GM21576 (cell line): ENCODE data around the gene TCF4.
"Not testable (repeated sequence)": the region's sequence is repeated elsewhere in the genome, so short reads cannot be mapped to it uniquely, and the experiment has no call there.

Source experiments
- ATAC-seq: cut with Tn5 transposase; IDR thresholded peaks from one replicate; pipeline ENCODE4 v1.9.1; 2021; ENCODE audit warnings: mild to moderate bottlenecking, moderate library complexity; ENCODE audit not compliant: unreplicated experiment

The TCF4 gene

GRCh38 chr18:55479656-55480420, 108.2 kb downstream of the TCF4 start:
- ATAC-seq: no peak

DNA sequence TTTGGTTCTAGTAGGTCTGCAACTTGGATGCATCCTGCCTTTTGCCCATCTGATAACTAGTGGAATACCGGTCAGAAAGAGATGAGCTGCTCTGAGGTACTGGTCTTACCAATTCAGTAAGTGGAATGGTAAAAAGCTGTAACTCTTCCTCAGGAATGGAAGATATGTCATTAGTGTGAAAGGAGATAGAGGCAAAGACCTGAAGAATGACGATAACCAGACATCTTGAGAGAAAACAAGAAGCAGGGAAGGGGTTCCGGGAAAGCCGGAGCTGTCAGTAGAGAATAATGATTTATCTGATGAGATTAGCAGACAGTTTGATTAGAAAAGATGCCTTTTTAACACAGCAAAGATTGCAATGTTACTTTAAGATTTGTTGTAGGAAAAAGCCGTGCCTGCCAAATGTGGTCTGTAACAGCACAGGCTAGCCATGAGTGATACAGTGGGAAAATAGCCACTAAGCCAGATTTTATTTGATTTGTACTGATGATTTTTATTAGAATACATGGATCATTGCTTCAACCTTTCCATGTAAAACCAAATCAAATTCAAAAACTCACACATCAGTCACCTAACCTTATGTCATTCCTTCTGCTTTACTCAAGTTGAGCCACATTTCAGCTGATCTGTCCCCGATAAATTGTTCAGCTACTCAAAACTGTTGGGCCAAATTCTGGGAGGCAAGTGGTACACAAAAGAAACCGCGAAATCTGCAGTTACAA, 110.0 kb downstream of the TCF4 start:
- ATAC-seq: no peak

DNA sequence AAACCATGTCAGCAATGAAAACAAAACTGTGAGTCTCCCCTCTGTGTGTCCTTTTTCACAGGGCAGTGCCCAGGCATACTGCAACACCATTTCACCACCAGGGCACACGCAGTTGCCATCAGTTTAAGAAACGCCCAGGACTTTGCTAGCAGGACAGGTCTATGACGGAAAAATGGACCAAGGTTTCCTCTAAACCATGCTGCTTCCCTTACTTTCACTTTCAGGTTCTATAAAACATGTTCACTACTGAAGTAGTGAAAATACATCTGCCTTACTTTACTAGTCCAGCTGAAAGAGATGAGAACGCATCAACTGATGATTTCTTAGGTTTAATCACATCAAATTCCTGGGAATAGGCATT, 110.5 kb downstream of the TCF4 start:
- peak; percentile 88 for ATAC-seq

DNA sequence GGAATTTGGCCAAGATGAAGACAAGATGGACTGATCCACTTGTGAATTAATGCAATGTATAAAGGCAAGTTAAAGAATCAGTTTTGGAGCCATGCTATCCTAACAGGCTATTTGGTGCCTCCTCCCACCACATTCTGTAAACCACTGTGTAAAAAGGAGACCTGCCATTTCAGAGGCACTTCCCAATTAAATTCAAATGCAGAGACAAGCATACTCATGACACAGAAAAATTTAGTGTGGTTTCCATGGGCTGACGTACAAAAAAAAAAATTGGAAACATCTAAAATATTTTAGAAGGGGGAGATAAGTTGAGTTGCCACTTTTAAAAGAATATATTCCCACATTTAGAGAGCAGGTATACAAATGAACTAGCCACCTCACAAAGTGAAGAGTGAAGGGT, 112.1 kb downstream of the TCF4 start:
- no peak for ATAC-seq

DNA sequence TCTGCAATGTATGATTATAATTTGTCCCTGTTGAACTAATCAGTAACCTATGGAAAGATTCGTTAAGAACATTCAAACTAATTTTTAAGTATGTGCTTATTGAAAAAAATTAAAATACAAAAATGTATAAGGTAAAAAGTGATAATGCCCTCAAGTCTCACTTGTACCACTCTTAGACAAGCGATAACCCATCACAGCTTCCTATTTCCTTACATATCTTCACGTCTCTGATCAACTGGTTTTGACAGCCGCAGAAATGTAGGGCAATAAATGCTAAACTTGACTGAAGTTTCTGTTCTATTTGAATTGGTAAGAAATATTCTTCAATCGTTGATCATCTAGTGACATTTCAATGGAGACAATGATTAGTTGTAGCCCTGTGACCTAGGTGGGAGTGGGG, 112.5 kb downstream of the TCF4 start:
- ATAC-seq: no peak

DNA sequence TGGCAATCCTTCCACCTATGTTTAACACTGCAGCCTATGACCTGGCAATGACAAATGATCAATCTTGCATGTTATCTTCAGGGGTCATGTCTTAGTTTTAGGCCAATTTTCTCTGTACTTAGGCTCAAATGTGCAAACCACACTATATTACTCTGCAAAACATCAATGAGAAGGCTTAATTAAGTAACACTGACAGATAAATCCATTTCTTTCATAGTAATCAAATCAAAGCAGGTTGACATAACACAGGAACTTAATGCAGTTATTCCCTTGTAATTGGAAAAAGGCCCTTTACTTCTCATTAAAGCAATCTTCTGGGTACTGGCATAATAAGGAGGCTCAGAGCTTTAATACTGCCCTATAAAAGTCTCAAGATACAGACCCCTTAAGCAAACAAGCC, 114.4 kb downstream of the TCF4 start:
- no peak for ATAC-seq

- ATAC-seq: no peak
Measured at GRCh38 chr18:55473058-55473457, 114.9 kb downstream of the TCF4 start.

GRCh38 chr18:55470826-55471225, 117.2 kb downstream of the TCF4 start:
- no peak for ATAC-seq

GRCh38 chr18:55469134-55469533, 118.9 kb downstream of the TCF4 start:
- not testable (repeated sequence) for ATAC-seq

DNA sequence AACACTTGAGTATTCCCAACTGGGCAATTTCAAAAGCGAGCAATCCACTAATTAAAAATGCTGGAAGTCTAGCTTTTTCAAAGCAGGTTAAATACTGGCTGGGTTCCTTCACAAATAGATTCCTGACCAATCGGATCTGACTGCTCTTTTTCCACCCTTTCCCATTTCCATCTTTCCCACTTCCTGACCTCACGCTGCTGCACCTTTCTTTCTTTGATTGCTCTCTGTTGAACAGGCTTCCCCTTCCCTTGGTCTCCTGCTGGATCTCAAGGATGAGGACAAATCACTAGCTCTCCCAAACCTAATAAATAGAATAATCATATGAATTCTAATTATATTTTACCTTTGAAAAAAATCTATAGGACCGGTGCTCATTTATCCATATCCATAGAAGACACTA, 121.2 kb downstream of the TCF4 start:
- no peak for ATAC-seq

DNA sequence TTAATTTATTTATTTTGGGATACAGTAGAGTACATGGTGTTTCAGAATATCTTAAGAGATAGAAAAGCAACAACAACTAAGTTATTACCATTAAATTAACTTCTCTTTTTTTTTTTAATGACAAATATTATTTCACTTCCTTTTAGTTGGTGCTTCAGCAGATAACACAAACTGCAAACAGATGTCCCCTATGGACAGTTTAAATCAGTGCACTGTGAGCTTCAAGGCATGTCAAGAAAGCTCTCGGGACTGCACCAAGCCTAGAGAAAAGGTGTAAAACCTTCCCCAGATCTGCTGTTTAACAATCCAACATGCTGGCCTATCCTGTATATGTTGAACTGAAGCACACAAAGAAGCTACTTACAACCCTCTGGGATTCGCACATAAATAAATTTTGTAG, 122.7 kb downstream of the TCF4 start:
- ATAC-seq: no peak

DNA sequence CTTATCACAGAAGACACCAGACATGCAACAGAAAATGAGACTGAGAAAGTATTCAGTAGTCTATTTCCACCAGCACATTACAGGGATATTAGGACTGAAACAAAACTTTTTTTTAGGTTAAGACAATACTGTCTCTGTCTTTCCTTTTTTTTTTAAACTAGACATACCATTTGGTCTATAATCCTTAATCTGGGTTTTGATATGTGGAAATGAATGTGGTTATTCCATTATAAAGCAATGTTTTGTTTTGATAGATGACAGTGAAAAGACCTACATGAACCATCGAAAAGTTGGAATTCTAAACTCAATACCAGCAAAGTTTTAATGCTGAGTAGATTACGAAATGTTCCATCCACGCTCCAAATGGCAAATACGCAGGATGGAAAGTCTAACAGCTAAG, 123.4 kb downstream of the TCF4 start:
- ATAC-seq: no peak

GRCh38 chr18:55462652-55463051, 125.3 kb downstream of the TCF4 start:
- no peak for ATAC-seq

- no peak for ATAC-seq
Measured at GRCh38 chr18:55461848-55462247, 126.1 kb downstream of the TCF4 start.

DNA sequence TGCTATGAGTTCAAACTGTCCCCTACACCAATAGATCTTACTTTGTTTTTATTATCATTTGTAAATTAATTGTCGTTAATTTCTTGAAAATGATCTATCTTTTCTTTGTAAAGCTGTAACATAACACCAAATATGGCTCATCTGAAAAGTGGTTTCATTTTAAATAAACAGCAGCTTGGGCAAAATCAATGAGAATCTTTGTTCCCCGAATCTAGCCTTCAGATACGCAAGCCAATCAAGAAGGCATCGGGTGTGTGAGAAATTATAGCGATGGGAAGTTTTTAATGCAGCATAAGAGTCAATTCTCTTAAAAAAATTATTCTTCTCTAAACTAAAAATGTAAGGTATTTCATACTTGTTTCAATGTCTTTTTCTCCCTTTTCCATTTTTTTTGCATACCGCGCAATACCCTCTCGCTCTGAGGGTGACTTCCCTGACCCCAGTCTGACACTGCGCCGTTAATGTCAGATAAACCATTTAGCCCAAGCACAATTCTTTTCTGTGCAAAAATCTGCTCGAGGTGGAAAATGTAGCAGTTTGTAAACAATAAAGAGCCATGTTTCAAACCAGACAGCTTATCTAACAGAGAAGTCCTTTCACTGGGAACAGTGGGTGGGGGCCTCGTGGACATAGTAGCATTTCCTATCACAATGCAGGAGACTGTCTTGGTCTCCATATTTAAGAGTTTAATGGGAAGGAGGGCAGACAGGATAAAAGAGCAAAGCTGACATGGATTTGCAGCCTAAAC, 129.4 kb downstream of the TCF4 start:
- ATAC-seq: no peak

DNA sequence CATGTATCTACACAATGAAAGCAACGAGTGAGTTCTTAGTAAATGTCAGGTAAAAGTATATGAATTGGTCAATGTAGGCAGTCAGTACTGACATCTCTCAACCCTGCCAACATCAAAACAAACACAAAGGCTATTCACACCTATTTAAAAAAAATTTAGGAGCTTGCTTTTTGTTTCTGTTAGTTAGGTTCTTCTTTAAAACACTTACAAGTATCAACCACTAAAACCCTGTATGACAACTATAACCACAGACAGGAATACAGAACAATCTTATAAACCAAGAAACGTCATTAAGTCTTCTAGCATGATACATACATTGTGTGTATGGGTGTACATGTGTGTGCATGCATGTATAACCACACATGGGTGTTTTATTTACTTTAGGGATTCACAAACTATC, 131.0 kb downstream of the TCF4 start:
- no peak for ATAC-seq

GRCh38 chr18:55455938-55456337, 132.1 kb downstream of the TCF4 start:
- no peak for ATAC-seq

DNA sequence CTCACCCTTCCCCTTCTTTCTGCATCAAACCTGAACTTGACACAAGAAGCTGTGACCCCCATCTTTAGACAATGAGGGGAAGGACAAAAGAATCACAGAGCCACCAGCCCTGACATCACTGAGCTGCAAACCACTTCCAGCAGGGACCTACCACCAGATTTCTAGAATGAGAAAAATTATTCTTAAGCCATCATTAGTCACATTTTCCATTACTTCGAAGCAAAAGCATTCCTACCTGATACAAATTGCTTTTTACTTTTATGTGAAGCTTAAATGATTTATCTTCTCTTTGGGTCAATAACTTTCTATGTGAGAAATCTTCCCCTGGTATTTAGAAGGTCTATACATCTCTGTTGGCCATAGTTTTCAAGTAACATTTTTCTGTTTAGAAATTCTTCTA, 134.8 kb downstream of the TCF4 start:
- no peak for ATAC-seq

GRCh38 chr18:55452123-55452611, 135.8 kb downstream of the TCF4 start:
- ATAC-seq: no peak

DNA sequence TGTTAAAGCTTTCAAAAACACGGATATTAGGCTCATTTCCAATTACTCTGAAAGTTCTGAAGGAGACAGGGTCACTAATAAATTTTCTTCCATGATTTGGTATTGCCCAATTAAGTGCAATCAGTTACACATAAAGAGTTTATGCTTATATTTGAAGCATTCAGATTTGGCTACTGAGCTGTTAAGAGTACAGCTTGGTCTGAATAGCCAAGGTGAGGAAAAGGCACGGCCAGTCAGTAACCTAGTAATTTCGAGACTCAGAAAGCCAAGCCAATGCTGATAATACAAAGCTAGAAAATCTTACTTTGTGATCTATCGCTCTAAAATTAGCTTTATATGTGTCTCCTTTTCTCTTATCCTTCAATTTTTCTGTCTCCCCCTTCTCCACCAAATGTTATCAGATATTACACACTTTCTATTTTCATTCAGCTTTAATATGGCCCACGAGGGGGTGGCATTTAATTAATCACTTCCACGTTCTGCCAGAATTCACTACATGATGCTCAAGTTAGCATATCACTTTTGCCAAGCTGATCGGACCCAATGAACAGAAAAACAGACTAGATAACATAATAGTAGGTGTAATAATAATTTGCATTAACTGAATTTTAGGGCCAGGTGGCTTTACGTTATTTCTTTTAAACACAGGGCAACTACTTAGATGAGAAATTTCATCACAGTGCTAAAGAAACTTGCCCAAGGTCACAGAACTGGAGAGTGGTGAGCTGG, 138.4 kb downstream of the TCF4 start:
- ATAC-seq: no peak

- ATAC-seq: no peak
Measured at GRCh38 chr18:55448420-55448819, 139.6 kb downstream of the TCF4 start.
